ENCODE measurements around the gene AMPD2.

GRCh38 chr1:109630081-109630897 is 10.7 kb downstream of the AMPD2 start:
- TF ChIP-seq, protein P1, sequence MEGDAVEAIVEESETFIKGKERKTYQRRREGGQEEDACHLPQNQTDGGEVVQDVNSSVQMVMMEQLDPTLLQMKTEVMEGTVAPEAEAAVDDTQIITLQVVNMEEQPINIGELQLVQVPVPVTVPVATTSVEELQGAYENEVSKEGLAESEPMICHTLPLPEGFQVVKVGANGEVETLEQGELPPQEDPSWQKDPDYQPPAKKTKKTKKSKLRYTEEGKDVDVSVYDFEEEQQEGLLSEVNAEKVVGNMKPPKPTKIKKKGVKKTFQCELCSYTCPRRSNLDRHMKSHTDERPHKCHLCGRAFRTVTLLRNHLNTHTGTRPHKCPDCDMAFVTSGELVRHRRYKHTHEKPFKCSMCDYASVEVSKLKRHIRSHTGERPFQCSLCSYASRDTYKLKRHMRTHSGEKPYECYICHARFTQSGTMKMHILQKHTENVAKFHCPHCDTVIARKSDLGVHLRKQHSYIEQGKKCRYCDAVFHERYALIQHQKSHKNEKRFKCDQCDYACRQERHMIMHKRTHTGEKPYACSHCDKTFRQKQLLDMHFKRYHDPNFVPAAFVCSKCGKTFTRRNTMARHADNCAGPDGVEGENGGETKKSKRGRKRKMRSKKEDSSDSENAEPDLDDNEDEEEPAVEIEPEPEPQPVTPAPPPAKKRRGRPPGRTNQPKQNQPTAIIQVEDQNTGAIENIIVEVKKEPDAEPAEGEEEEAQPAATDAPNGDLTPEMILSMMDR (IDR thresholded peaks at IDR 0.05): peak in 1 of 3 experiments; percentile 26
- TF ChIP-seq POLR2AphosphoS5 (IDR thresholded peaks at IDR 0.05; ENCODE audit: insufficient read depth in 1 of 2, low read depth in 1 of 2): no peak

Measured in vagina (tissue), 2 donors.